DOHH2 (cell line): ENCODE results near the gene NPAS3.

ENCODE experiments used
- H3F3A ChIP-seq: fragments of 200-600 bp; sonication (generic), shearing (Covaris generic); 2 replicates; pipeline ENCODE4 v1.6.0; 2016; ENCODE audit warnings: antibody characterized with exemption, mild to moderate bottlenecking; ENCODE audit not compliant: control insufficient read depth, insufficient read depth
- H3K27ac ChIP-seq: fragments of 200-600 bp; sonication (generic); 2 replicates; pipeline ENCODE4 v1.5.1; 2014; ENCODE audit warnings: low read depth, mild to moderate bottlenecking, low read length, moderate library complexity
- H3K27me3 ChIP-seq: fragments of 200-600 bp; sonication (generic); 2 replicates; pipeline ENCODE4 v1.6.1; 2014; ENCODE audit warnings: mild to moderate bottlenecking, low read length, mixed read lengths; ENCODE audit not compliant: control insufficient read depth
- H3K36me3 ChIP-seq: fragments of 200-600 bp; sonication (generic); 2 replicates; pipeline ENCODE4 v1.6.1; 2014; ENCODE audit warnings: mild to moderate bottlenecking, low read length, moderate library complexity, mixed read lengths; ENCODE audit not compliant: control insufficient read depth
- H3K4me1 ChIP-seq: fragments of 200-600 bp; sonication (generic); 2 replicates; pipeline ENCODE4 v1.6.1; 2014; ENCODE audit warnings: mild to moderate bottlenecking, low read length, mixed read lengths; ENCODE audit not compliant: control insufficient read depth
- H3K4me2 ChIP-seq: fragments of 200-600 bp; sonication (generic); 2 replicates; pipeline ENCODE4 v1.6.0; 2014; ENCODE audit warnings: mild to moderate bottlenecking, low read length, moderate library complexity
- H3K4me3 ChIP-seq: fragments of 200-600 bp; sonication (generic); 2 replicates; pipeline ENCODE4 v1.5.1; 2014; ENCODE audit warnings: mild to moderate bottlenecking, low read length, mixed read lengths
- H3K79me2 ChIP-seq: fragments of 200-600 bp; sonication (generic); 2 replicates; pipeline ENCODE4 v1.6.1; 2014; ENCODE audit warnings: mild to moderate bottlenecking, low read length, mixed read lengths; ENCODE audit not compliant: control insufficient read depth
- H3K9me2 ChIP-seq: fragments of 200-600 bp; sonication (generic); replicated peaks from 2 replicates; pipeline ENCODE4 v1.6.1; 2014; ENCODE audit warnings: mild to moderate bottlenecking, low read length, mixed read lengths; ENCODE audit not compliant: control insufficient read depth
- H3K9me3 ChIP-seq: fragments of 200-600 bp; sonication (generic); 2 replicates; pipeline ENCODE4 v1.6.1; 2014; ENCODE audit warnings: antibody characterized with exemption, low read length, mixed read lengths; ENCODE audit not compliant: control insufficient read depth, insufficient read depth
- H4K20me1 ChIP-seq: fragments of 200-600 bp; sonication (generic); 2 replicates; pipeline ENCODE4 v1.6.0; 2014; ENCODE audit warnings: low read depth, mild to moderate bottlenecking, antibody characterized with exemption, low read length, moderate library complexity; ENCODE audit not compliant: control insufficient read depth, insufficient read depth
- CTCF ChIP-seq: fragments of 200-600 bp; sonication (generic); IDR thresholded peaks from one replicate; pipeline ENCODE4 v1.5.1; 2014; ENCODE audit warnings: antibody characterized with exemption, mild to moderate bottlenecking, low read depth, low read length; ENCODE audit not compliant: poor library complexity, severe bottlenecking
- EZH2phosphoT487 ChIP-seq: fragments of 200-600 bp; sonication (generic); IDR thresholded peaks from 2 replicates; pipeline ENCODE4 v1.6.1; 2017; ENCODE audit warnings: borderline replicate concordance, mild to moderate bottlenecking, antibody characterized with exemption, low read length, moderate library complexity, mixed read lengths

Gene NPAS3

DNA sequence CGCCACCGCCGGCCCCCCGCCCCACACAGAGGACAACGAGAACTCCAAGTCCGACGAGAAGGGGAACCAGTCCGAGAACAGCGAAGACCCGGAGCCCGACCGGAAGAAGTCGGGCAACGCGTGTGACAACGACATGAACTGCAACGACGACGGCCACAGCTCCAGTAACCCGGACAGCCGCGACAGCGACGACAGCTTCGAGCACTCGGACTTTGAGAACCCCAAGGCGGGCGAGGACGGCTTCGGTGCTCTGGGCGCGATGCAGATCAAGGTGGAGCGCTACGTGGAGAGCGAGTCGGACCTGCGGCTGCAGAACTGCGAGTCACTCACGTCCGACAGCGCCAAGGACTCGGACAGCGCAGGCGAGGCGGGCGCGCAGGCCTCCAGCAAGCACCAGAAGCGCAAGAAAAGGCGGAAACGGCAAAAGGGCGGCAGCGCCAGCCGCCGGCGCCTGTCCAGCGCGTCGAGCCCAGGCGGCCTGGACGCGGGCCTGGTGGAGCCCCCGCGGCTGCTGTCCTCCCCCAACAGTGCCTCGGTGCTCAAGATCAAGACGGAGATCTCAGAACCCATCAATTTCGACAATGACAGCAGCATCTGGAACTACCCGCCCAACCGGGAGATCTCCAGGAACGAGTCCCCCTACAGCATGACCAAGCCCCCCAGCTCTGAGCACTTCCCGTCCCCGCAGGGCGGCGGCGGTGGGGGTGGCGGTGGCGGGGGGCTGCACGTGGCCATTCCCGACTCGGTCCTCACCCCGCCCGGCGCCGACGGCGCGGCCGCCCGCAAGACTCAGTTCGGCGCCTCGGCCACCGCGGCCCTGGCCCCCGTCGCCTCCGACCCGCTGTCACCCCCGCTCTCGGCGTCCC lies 861.3 kb downstream of the NPAS3 start:
- no peaks in the 10 kb centered on the region for H3K79me2 ChIP-seq
- H3K9me3 ChIP-seq = no peaks in the 10 kb centered on the region; the same call in 1 of the 2 replicates
- no peaks in the 10 kb centered on the region for H3K9me2 ChIP-seq
- H3K4me1 ChIP-seq = no peaks in the 10 kb centered on the region
- H3K27ac ChIP-seq = no peak overlapping the region
- no peaks in the 10 kb centered on the region for H3K27me3 ChIP-seq
- no peak overlapping the region for H3K4me2 ChIP-seq
- no peaks in the 10 kb centered on the region for H4K20me1 ChIP-seq
- no peaks in the 10 kb centered on the region for H3F3A ChIP-seq
- H3K4me3 ChIP-seq = no peak overlapping the region
- TF ChIP-seq EZH2phosphoT487 = no peak
- no peak for TF ChIP-seq CTCF
- H3K36me3 ChIP-seq = no peaks in the 10 kb centered on the region

DNA sequence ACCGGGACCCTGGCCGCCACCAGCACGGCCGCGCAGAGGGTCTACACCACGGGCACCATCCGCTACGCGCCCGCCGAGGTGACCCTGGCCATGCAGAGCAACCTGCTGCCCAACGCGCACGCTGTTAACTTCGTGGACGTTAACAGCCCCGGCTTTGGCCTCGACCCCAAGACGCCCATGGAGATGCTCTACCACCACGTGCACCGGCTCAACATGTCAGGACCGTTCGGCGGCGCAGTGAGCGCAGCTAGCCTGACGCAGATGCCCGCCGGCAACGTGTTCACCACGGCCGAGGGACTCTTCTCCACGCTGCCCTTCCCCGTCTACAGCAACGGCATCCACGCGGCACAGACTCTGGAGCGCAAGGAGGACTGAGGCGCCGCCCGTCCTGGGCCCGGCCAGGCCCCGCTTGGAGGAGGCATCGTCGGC lies 862.1 kb downstream of the NPAS3 start:
- no peaks in the 10 kb centered on the region for H3K9me2 ChIP-seq
- H3K4me3 ChIP-seq = no peak overlapping the region
- H3K36me3 ChIP-seq = no peaks in the 10 kb centered on the region
- no peak overlapping the region for H3K27ac ChIP-seq
- no peaks in the 10 kb centered on the region for H3F3A ChIP-seq
- no peaks in the 10 kb centered on the region for H3K4me1 ChIP-seq
- H3K4me2 ChIP-seq = no peak overlapping the region
- TF ChIP-seq CTCF (no peak), EZH2phosphoT487 (no peak)
- no peaks in the 10 kb centered on the region for H3K79me2 ChIP-seq
- H4K20me1 ChIP-seq = no peaks in the 10 kb centered on the region
- H3K9me3 ChIP-seq = no peaks in the 10 kb centered on the region; the same call in 1 of the 2 replicates
- H3K27me3 ChIP-seq = no peaks in the 10 kb centered on the region

GRCh38 chr14:33802737-33803136 lies 864.1 kb downstream of the NPAS3 start:
- H3K4me1 ChIP-seq = no peaks in the 10 kb centered on the region
- H3K79me2 ChIP-seq = no peaks in the 10 kb centered on the region
- no peak overlapping the region for H3K4me2 ChIP-seq
- H3K9me2 ChIP-seq = no peaks in the 10 kb centered on the region
- TF ChIP-seq CTCF = no peak
- no peaks in the 10 kb centered on the region for H3K27me3 ChIP-seq
- H3F3A ChIP-seq = no peaks in the 10 kb centered on the region
- H3K4me3 ChIP-seq = no peak overlapping the region
- H3K9me3 ChIP-seq = no peaks in the 10 kb centered on the region; the same call in 1 of the 2 replicates
- H3K27ac ChIP-seq = no peak overlapping the region
- no peaks in the 10 kb centered on the region for H4K20me1 ChIP-seq
- no peaks in the 10 kb centered on the region for H3K36me3 ChIP-seq
